GM06990 (cell line): ENCODE data around the gene BFSP1.

Source experiments
- DNase-seq: peaks from one replicate; pipeline ENCODE4 v3.0.0-alpha.2; 2011; ENCODE audit not compliant: insufficient read length; ENCODE audit errors: extremely low read depth
- H3K27me3 ChIP-seq: replicated peaks from 2 replicates; pipeline ENCODE4 v1.6.0; 2011; ENCODE audit warnings: low read length; ENCODE audit not compliant: control insufficient read depth, insufficient read depth
- H3K36me3 ChIP-seq: 2 replicates; pipeline ENCODE4 v1.5.1; 2011; ENCODE audit warnings: low read length; ENCODE audit not compliant: control insufficient read depth, insufficient read depth
- H3K4me3 ChIP-seq: replicated peaks from 2 replicates; pipeline ENCODE4 v1.5.1; 2011; ENCODE audit warnings: low read depth, mild to moderate bottlenecking, control low read depth, low read length
- CTCF ChIP-seq: IDR thresholded peaks from 2 replicates; pipeline ENCODE4 v1.5.1; 2011; ENCODE audit warnings: low read length, control low read depth, mild to moderate bottlenecking, inconsistent platforms; ENCODE audit not compliant: insufficient read depth, poor library complexity, severe bottlenecking

BFSP1 gene

GRCh38 chr20:17457079-17457478, 74.1 kb downstream of the BFSP1 start:
- no peak for DNase-seq
- Histone ChIP-seq H3K4me3 (no peak overlapping the region), H3K36me3 (no peaks in the 10 kb centered on the region), H3K27me3 (no peaks in the 10 kb centered on the region; the same call in 1 of the 2 replicates)
- TF ChIP-seq CTCF, result no peak

GRCh38 chr20:17456279-17456678, 74.9 kb downstream of the BFSP1 start:
- Histone ChIP-seq H3K27me3 (no peaks in the 10 kb centered on the region; the same call in 1 of the 2 replicates), H3K36me3 (no peaks in the 10 kb centered on the region), H3K4me3 (no peak overlapping the region)
- DNase-seq, result no peak
- no peak for TF ChIP-seq CTCF

- no peaks in the 10 kb centered on the region; the same call in 1 of the 2 replicates for H3K27me3 ChIP-seq
- TF ChIP-seq CTCF, result no peak
These were observed 77.6 kb downstream of the BFSP1 start for GRCh38 chr20:17453592-17453991.

GRCh38 chr20:17452441-17452840, 78.7 kb downstream of the BFSP1 start:
- DNase-seq, result no peak
- Histone ChIP-seq H3K27me3 (no peaks in the 10 kb centered on the region; the same call in 1 of the 2 replicates), H3K4me3 (no peak overlapping the region), H3K36me3 (no peaks in the 10 kb centered on the region)
- TF ChIP-seq CTCF, result no peak

More at GRCh38 chr20:17453592-17453991, 77.6 kb downstream of the BFSP1 start:
- no peaks in the 10 kb centered on the region for H3K36me3 ChIP-seq
- H3K4me3 ChIP-seq, result no peak overlapping the region
- no peak for DNase-seq

- TF ChIP-seq CTCF, result no peak
- H3K36me3 ChIP-seq, result no peaks in the 10 kb centered on the region
- DNase-seq, result no peak
- peaks cover 1% of the 10 kb centered on the region for H3K27me3 ChIP-seq
- H3K4me3 ChIP-seq, result no peak overlapping the region
These were observed 82.1 kb downstream of the BFSP1 start for GRCh38 chr20:17449031-17449430.

GRCh38 chr20:17448071-17448470, 83.1 kb downstream of the BFSP1 start:
- Histone ChIP-seq H3K27me3 (peaks cover 1% of the 10 kb centered on the region), H3K36me3 (no peaks in the 10 kb centered on the region), H3K4me3 (no peak overlapping the region)
- no peak for TF ChIP-seq CTCF
- no peak for DNase-seq
